Activated T-helper 9 cell treated with anti-CD3 and anti-CD28 coated beads, Interleukin-2, amount 50 U/mL, for 16 hours (primary cell): ENCODE data around the gene CCK.

Experiments used
- DNase-seq: peaks from one replicate; pipeline ENCODE4 v3.0.0-alpha.2; 2020; ENCODE audit warnings: low read depth

CCK gene

DNA sequence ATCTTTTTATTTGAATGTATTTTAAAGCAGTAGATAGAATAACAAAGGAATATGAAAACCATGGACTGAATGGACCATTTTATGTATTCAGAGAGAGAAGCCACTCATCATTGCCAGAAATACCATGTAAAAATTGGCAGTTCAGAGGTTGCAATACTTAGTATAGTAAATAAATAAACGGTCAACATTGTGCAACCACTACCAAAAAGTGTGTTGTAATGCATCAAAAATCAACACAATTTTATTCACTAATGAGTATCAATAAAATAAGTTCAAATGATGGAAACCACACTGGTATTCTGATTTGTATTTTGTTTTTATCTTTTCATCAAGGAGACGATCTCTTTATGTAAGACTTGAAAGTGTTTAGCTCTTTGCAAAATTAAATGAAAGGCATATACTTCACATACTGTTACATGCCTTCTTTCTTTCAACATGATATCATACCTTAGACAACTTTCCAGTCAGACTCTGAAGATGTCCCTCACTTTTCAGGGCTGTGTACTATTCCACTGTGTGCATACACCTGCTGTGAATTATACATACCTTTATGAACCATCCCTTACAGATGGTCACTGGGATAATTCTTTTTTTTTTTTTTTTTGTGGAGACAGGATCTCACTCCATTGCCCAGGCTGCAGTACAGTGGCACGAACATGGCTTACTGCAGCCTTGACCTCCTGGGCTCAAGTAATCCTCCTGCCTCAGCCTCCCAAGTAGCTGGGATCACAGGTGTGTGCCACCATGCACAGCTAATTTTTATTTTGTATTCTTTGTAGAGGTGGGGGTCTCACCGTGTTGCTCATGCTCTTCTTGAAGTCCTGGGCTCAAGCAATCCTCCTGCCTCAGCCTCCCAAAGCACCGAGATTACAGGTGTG is 40.3 kb downstream of the CCK start:
- DNase-seq: no peak

DNA sequence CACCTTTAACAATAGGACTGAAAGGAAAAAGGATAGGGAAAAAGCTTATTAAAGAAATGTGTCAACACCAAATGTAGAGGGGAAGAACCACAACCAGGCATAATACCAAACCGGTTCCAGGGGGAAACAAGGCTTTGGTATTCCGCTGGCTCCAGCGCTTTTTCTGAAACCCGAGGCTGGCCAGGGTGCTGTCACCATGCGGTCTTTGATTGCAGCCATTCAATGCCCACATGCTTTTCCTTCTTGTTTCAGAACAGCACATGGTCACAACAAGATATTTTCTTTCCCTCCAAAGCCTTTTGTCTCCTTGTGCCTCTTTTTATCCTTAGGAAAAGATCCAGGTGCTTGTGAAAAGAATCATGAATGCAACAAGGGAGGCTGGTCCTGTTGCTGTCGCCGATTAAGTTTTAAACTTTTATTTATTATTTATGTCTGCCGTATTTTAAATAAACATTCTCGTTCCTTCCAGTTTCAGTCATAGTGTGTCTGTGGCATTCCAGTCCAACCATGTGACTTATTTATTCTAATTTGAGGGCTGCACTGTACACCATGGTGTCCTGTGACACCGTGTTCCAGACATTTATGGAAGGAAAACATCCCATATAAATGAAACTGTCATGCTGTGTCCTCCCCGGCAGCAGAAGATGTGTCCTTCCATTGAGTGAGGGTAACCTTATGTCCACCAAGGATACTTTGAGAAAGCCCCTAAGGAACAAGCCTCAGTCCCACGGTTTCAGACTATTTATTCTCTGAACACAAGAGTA is 41.1 kb downstream of the CCK start:
- DNase-seq: no peak

DNA sequence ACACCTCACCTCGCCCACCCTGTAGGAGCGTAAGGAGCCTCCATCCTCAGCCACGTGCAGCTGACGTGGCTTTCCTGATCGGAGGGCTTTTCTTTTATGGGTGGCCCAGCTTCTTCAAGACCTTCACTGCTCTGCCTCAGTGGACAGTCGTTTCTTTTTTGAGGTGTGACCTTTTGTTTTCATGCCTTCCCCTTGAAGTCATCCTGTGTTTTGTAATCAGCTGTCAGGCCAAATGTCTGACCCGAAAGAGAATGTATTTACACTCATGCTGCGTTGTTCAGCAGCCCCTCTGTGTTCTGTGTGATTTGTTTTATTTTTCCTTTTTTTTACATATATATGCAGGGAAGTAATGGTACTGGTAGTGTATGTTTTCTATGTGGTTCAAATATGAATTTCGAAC is 41.8 kb downstream of the CCK start:
- DNase-seq: no peak

GRCh38 chr3:42222942-42223693 is 42.9 kb downstream of the CCK start:
- no peak for DNase-seq

- DNase-seq: no peak
These were observed 45.4 kb downstream of the CCK start for GRCh38 chr3:42220436-42221121.

DNA sequence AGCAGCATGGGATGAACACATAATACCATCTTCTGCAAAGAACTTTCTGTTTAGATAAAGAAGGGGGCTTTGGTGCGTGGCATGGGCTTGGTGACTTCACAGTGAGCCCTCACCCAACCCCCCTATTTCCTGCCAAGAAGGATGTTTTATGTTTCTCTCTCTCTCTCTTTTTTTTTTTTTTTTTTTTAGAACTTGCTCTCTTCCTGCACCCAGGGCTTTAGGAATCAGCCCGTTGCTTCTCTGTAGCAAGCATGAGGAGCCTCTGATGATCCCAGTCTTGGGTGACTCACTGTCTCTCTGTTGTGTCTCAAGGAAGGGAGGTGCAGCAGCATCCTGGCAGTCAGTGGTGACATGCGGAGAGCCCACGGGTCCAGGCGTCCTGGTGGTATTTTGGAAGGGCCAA is 49.1 kb downstream of the CCK start:
- no peak for DNase-seq

DNA sequence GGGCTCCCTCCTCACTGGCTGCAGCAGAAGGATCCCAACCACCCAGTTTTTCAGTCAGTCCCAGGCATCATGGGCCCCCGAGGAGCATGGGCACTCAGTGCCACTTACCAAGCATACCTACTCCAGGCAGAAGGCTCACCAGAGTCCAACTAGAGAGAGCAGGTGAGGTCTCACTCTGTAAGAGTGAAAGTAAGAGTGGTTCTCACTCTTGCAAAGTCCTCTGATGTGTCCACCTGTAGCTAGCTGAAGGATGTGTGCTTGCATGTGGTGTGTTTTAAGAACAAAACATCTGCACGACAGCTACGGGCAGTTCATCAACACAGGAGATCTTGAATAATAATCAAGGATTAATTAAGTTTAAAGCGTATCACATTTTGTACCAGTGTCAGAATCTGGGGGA is 49.7 kb downstream of the CCK start:
- no peak for DNase-seq

GRCh38 chr3:42214565-42215283 is 51.3 kb downstream of the CCK start:
- no peak for DNase-seq

- DNase-seq: no peak
These were observed 51.9 kb downstream of the CCK start for GRCh38 chr3:42214064-42214463.

DNA sequence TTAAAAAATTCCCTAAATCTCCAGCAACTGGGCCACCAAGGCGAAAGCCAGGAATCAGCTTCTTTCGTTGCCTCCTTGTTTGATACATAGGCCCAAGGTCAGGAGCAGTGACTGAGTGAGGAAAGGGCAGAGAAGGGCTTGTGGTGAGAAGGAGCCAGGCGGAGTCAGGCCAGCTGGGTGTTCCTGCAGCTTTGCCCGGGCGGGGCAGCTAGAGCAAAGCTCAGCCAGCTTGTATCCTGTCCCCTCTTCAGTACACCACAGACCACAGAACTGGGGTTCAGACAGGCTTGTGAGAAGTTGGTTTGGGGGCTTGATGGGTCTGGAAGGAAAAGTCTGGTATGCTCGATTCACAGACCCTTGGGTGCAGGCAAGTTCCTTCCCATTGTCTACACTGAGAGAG is 52.6 kb downstream of the CCK start:
- no peak for DNase-seq

DNA sequence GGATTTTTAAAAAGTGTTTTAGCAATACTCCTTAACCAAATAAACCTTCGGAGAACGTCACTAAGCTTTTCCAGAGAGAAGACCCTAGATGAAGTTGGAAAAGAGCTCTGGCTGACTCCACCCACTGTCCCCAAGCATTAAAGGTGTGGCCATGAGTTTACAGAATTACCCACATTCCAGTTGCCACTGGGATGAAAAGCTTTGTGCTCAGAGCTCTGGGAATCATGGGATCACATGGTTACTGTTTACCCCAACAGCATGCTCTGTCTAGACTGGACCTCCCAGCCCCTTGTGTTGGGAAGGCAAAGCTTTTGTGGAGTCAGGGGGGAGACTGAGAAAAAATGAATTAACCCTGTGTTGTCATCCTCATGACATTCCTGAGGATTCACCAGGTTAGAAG is 55.3 kb downstream of the CCK start:
- no peak for DNase-seq

- no peak for DNase-seq
These were observed 56.1 kb downstream of the CCK start for GRCh38 chr3:42209917-42210316.
